ENCODE results near the gene DUOX2.

- TF ChIP-seq CTCF (IDR thresholded peaks at IDR 0.05): no peak
- TF ChIP-seq EZH2 (IDR thresholded peaks at IDR 0.05; ENCODE audit: borderline replicate concordance, insufficient read depth, low read depth, low read length, poor library complexity, severe bottlenecking): no peak
These were observed 16.5 kb upstream of the DUOX2 start for GRCh38 chr15:45130291-45131000.

Data from B cell (primary cell).